SKM-1 treated with dmso at 0.1 percent for 144 hours (cell line): ENCODE measurements around the gene LINGO3.
"Not testable (repeated sequence)": the region's sequence is repeated elsewhere in the genome, so short reads cannot be mapped to it uniquely, and the experiment has no call there.

Experiments used
- DNase-seq: peaks from one replicate; lab custom pipeline; 2025; ENCODE audit not compliant: unreplicated experiment; lab: John Stamatoyannopoulos, UW

LINGO3 gene

DNA sequence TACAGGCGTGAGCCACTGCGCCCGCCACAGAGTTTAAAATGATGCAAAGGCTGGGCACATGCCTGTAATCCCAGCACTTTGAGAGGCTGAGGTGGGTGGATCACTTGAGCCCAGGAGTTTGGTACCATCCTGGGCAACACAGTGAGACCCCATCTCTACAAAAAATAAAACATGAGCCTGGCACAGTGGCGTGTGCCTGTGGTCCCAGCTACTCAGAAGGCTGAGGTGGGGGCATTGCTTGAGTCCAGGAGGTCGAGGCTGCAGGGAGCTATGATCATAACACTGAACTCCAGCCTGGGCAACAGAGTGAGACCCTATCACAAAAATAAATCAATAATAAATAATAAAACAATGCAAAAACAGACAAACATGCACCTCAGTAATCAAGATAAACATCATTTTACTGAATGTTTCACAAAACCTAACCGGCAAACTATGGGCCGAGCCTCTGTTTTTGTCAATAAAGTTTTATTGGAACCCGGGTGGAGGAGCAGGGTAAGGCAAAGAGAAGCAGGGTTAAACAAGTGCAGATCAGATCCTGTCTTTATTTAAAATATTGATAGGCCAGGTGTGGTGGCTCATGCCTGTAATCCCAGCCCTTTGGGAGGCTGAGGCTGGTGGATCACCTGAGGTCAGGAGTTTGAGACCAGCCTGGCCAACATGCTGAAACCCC lies 24.0 kb downstream of the LINGO3 start:
- no peak for DNase-seq

DNA sequence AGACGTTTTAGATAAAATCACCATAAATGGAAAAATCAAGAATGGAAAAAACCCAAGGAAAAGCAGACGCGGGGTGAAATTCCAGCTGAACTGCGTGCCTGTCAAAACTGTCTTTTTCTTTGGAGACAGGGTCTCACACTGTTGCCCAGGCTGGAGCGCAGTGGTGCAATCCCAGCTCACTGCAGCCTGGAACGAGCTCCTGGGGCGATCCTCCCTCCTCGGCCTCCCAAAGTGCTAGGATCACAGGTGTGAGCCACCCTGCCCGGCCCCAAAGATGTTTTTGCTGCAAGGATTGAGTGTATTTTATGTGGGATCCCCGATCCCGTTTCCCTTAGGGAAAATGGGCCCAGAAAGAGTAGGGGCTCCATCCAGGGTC lies 25.1 kb downstream of the LINGO3 start:
- DNase-seq = no peak

DNA sequence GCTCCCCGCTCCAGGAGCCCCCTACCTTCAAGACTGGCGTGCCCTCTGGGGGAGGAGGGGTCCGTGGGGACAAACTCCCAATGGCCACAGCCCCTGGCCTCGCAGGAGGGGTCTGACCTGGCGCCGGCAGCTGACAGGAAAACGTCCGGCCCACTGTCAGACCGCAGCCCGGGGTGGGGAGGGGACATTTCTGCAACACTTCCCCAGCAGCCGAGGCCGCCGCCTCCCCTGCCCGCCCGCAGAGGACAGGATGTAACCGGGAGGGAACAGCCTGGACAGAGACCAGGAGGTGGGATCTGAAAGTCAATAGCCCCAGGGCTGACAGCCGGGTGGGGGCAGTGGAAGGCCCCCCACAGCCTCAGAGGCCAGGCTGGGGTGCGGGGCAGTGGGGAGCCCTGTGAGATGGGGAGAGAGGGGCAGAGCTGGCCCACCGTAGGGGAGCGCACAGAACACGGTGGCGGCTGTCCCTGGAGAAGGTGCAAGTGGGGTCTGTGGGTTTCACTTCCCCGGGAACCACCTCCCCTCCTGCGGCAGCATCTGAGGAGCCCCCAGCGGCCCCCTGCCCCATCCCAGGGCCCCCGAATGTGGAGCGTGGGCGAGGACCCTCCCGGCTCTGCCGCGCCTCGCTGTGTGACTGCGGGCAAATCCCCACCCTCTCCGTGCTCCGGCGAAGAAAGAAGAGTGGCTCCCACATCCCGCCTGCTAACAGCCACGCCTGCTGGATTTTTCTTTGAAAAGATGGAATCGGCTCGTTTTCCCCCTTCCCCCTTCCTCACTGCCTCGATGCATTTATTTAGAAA lies 25.7 kb downstream of the LINGO3 start, which contains the start of gene PEAK3:
TSS of gene PEAK3 (minus strand) at position 114 of the 800 bp plus-strand sequence. CDS start 1,244 bp downstream, outside the sequence.
- DNase-seq = peak; percentile 71

DNA sequence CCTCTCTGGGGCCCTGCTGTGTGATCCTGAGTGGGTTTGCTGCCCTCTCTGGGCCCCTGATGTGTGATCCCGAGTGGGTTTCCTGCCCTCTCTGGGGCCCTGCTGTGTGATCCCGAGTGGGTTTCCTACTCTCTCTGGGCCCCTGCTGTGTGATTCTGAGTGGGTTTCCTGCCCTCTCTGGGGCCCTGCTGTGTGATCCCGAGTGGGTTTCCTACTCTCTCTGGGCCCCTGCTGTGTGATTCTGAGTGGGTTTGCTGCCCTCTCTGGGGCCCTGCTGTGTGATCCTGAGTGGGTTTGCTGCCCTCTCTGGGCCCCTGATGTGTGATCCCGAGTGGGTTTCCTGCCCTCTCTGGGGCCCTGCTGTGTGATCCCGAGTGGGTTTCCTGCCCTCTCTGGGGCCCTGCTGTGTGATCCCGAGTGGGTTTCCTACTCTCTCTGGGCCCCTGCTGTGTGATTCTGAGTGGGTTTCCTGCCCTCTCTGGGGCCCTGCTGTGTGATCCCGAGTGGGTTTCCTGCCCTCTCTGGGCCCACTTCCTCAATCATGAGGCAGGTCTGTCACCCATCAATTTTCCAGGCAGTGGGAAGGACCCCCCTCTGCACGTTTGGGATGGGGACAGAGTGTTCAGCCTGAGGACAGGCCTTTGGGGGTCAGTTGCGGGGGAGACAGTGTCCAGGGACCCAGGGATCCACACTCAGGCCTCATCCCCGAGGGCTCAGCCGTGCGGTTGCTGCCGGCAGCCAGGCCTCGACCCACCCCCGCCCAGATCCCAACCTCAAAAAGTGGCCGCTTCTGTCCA lies 26.5 kb downstream of the LINGO3 start:
- DNase-seq = not testable (repeated sequence)

DNA sequence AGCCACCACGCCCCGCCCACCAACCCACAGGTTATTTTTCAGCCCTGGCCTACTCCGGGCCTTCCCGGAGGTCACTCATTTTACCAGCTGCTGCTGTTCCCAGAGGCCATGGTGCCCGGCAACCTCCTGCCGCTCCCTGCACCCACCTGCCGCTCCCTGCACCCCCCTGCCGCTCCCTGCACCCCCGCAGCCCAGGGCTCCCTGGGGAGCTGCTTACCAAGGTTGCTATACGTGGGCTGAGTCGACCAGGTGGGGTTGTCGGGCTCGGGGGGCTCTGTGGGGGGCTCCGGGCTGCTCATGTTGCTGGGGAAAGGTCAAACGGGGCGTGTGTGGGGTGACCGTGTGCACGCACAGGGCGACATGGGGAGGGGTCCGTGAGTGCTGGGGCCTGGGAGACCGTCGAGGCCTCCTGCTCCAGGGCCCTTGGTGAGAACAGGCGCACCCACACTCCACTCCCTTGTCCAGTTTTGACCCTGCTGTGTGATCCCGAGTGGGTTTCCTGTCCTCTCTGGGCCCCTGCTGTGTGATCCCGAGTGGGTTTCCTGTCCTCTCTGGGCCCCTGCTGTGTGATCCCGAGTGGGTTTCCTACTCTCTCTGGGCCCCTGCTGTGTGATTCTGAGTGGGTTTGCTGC lies 27.2 kb downstream of the LINGO3 start:
- no peak for DNase-seq

DNA sequence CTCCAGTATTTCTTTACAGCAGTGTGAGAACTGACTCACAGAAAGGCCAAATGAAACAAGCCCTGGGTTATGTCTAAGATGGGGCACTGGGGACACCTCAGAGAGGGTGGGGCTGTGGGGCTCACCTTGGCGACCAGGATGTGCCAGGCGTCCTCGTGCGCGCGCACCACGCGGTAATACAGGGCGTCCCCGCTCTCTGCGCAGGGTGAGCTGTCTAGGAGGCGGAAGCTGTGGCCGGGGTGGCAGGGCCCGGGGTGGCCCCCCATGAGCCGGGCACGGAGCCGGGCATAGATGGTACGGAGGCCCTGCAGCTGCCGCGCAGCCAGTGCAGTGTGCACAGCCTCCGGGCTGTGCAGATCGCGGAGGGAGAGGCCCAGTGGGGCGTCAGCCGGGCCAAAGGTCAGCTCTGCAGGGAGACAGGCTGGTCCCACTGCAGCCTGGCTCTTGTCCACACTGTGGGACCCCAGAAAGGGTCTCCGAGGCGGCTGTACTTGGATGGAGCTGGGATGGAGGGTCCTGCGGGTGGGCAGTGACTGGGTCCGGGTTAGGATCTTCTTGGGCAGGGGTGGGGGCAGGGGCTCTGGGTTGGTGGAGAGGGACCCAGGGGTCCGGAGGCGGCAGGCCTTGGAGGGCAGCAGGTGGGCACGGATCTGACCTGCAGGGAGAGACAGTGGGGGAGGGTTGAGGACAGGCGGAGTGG lies 29.3 kb downstream of the LINGO3 start:
- DNase-seq = no peak

DNA sequence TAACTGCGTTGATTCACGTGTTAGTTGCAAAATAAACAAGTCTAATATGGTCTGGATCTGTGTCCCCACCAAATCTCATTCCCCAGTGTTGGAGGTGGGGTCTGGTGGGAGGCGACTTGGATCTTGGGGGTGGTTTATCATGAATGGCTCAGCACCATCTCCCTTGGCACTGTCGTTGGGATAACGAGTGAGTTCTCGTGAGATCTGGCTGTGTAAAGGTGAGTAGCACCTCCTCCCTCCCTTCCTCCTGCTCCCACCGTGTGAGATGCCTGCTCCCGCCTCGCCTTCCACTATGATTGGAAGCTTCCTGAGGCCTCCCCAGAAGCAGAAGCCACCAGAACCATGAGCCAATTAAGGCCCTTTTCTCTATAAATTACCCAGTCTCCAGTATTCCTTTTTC lies 30.8 kb downstream of the LINGO3 start:
- no peak for DNase-seq

DNA sequence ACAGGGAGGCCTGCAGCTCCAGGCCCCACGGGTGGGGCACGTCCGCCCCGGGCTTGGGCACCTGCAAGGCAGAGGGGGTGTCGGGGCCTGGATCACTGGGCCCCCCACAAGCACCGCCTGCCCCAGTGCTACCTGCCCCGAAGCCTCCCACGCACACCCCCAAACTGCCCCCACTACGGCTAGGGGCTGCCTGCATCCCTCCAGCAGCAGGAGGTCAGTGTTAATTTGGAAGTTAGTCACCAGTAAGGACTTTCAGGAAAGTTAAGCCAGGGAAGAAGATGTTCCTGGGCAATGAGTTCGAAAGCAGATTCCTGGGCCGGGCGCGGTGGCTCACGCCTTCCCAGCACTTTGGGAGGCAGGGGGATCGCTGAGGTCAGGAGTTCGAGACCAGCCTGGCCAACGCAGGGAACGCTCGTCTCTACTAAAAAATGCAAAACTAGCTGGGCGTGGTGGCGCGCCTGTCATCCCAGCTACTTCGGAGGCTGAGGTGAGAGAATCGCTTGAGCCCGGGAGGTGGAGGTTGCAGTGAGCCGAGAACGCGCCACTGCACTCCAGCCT lies 31.4 kb downstream of the LINGO3 start:
- no peak for DNase-seq

DNA sequence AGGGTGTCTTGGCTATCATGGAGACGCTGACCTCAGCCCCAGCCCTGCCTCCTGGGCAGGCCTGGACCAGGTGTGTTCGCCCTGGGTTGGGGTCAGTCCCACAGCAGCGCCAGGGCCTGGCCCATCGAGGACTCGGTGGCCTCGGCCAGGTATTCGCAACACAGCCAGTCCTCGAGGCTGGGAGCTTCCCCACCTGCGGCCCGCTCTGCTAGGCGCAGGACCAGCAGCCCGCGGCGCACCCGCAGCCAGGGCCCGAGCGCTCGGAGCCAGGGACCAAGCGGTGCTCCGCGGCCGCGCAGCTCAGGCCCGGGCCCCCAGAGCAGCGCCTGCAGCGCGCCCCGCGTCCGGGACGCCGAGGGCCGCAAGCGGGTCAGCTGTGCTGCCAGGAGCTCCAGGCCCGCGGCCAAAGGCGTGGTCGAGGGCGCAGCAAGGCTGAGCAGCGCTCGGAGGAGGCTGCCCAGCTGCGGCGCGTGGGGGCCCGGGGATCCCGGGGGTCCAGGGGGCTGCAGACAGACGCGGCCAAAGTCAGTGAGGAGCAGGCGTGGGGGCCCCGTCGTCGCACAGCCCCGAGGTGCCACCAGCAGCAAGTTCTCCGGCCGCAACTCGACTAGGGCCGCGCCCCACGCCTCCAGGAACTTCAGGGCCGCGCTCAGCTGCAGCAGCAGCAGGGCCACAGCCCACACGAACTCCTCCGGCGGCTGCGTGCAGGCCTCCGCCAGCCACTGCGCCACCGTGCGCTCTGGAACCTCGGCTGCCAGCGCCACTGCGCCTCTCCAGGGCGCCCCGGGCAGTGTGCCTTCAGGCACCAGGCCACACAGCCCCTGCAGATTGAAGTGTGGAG lies 32.1 kb downstream of the LINGO3 start:
- no peak for DNase-seq

DNA sequence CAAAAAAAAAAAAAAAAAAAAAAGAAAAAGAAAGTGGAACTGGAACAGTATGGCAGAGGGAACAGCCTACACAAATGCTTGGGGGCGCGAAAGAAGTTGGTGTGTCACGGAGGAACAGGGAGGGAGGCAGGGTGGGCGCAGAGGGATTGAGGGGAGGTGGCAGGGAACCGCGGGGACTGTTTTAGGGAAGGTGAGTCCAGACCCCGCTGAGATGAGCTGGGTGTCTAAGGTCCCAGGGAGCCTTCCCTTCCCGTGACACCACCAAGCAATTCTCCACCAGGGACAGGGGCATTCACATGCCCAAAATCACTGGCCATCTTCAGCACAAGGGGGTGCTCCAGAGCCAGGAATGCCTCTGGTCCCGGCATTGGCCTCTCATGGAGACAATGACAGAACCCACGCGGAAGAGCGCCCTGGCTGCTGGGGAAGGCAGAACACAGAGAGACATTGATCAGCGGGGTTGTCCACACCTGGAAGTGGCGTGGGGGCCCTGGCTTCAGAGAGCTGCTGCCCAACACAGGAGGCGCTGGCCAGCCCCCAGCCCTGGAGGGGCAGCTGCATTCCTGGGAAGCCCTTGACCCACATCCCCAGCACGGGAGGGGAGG lies 32.9 kb downstream of the LINGO3 start:
- peak; percentile 37 for DNase-seq

DNA sequence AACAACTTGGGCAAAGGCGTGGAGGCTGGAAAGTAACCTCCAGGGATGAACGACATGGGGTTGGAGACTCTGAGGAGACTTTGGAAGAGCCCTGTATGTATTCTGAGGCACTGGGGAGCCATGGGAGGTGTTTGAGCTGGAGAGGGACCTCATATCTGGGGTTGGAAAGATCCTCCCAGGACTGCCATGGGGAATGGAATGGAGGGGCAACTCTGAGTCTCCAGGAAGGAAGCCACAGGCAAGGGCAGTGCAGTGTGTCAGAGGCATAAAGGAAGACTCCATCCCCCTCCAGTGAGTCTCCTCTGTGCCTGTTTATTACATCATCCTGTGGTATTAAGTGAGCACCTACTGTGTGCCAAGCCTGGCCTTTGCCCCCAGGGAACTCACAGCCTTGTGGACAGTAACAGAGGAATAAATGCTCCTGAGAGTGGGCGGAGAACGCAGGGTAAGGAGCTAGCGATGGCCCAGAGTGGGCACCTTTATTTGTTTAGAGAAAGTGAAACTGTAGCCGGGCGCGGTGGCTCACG lies 33.7 kb downstream of the LINGO3 start:
- no peak for DNase-seq

DNA sequence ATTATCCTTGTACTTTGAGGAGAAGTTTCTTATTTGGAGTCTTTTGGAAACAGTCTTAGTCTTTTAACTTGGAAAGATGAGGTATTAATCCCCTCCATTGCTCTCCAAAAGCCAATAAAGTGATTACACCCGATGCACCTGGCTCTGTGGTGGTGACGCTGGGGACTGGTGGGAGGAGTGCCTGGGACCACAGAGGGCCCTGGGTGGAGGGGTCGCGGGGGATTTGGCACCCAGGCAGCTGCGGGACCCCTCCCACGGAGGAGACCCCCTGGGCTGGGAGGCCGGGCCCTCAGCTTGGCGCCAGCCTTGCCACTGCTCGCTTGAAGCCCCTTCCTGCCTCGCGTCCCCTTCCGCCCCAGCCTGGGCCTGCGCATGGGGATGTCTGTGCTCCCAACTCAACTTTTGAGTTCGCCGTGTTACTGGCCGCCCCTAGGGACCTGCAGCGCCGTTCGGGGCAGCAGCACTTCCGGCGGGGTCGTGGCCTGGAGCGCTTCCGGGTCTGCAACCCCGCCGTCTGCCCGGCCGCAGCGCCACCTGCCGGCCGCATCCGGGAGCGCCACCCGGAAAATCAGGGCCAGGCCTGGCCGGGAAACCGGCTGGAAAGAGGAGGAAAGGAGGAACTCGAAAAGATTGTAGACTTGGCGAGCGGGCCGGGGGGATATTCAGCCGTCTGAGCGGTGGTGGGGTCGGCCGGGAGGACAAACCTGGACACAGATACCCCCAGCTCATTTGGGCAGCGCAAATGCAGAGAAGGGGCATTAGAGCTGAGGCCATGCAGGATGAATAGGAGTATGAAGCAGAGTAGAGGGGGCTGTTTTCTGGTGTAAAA lies 34.4 kb downstream of the LINGO3 start:
- DNase-seq = peak; percentile 65

DNA sequence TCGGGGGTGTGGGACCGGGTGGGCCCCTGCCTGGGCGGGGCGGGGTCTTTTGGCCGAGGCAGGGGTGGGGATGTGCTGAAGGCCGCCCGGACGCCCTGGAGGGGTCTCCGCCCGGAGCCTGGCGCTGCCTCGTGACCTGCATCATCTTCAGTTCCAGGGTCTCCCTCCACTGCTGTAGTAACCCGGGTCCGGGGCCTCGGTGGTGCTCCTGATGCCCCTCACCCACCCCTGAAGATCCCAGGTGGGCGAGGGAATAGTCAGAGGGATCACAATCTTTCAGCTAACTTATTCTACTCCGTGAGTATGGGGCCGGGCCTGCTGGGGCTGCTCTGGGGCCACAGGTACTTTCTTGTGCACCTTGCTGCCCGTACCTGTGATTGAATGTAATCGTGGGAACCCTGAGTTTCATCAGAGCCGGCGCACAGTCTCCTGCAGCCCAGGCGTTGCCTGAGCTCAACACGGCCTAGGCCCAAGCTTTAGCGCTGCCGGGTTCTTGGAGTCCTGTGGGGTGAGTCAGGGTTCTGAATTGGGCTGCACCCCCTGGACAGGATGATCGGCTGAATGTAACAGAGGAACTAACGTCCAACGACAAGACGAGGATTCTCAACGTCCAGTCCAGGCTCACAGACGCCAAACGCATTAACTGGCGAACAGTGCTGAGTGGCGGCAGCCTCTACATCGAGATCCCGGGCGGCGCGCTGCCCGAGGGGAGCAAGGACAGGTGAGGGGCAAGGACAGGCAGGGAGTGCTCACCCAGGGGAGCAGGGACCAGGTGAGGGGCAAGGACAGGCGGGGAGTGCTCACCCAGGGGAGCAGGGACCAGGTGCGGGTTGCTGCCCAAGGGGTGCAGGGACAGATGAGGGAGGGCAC lies 36.5 kb downstream of the LINGO3 start:
- DNase-seq = no peak

DNA sequence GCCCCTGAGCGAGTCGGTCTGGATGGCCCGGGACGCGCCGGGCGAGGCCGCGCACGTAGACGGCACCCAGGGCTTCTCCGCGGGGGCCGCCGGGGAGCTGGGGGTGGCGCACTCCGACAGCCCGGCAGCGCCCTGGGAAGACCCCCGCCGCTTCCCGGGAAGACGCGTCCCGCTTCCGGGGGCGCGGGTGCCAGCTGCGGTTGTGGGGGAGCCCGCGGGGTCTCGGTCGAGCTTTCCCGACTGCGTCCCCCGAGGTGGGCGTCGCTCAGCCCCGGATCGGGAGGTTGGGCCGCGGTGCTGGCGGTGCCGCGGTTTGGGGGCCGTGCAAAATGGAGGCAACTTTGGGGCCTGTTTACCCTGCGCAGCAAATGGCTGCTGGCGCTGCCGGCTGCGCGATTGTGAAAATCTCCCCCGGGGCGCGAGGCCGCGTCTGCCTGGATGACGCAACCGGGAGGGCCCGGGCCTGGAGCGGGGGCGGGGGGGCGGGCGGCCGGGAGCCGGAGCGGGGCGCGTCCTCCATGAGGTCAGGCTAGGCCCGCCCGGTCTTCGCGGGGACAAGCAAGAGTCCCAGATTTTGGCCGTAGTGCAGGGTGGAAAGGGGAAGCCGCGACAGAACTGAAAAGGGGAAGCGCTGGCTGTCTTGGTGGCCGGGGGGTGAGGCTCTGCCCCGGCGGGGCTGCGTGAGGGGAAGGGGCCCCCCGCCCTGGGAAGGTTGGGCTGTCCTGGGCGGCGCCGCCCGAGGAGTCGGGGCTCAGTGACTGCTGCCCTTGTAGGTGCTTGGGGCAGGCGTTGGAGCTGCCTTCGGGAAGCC lies 37.3 kb downstream of the LINGO3 start:
- peak; percentile 92 for DNase-seq

DNA sequence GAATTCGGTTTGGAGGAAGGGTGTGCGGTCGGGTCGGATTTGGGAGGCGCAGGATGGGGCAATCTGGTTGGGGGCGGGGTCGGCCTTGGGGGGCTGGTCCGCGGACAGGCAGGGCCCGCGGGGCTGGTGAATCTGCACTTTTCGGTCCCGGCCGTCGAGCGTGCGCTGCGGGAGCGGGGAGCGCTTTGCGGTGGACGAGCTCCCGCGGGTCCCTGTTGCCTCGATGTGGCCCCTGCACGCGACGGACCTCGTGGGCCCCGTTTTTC lies 37.9 kb downstream of the LINGO3 start:
- no peak for DNase-seq
